Gastrocnemius medialis (tissue), 4 donors: ENCODE measurements around the gene PELI1. TPM values are rescaled to one million over a fixed set of nuclear protein-coding genes. Genes with fewer than 3 reads are reported as not detected.

Experiments used
- ATAC-seq, 2 donors: fragments of 150-250 bp; one replicate each; pipeline ENCODE4 v1.9.1; 2016
- DNase-seq, 2 donors: peaks; one replicate each; pipeline ENCODE4 v3.0.0-alpha.2; 2019
- H3K27ac ChIP-seq, 4 donors: fragments of 200-600 bp; sonication (generic); 1 replicate in 1 of 4; 2 replicates in 3 of 4; pipeline ENCODE4 v1.5.1; 2016 to 2018; ENCODE audit warnings: mild to moderate bottlenecking in 2 of 4, moderate library complexity in 1 of 4
- H3K27me3 ChIP-seq, 3 donors: fragments of 200-600 bp; sonication (generic) in 2 of 3; 1 replicate in 1 of 3; 2 replicates in 2 of 3; pipeline versions ENCODE4 v1.5.1 to v1.6.0; 2016 to 2019; ENCODE audit warnings: mild to moderate bottlenecking in 1 of 3, moderate library complexity in 1 of 3
- H3K36me3 ChIP-seq, 2 donors: fragments of 200-600 bp; sonication (generic) in 1 of 2; one replicate each; pipeline ENCODE4 v1.5.1; 2017 to 2018
- H3K4me1 ChIP-seq, 2 donors: fragments of 200-600 bp; sonication (generic) in 1 of 2; one replicate each; pipeline ENCODE4 v1.5.1; 2016 to 2017; ENCODE audit warnings: mild to moderate bottlenecking in 2 of 2
- H3K4me3 ChIP-seq, 4 donors: fragments of 200-600 bp; sonication (generic) in 3 of 4; 1 replicate in 1 of 4; 2 replicates in 3 of 4; pipeline ENCODE4 v1.5.1; 2016 to 2019; ENCODE audit warnings: mild to moderate bottlenecking in 2 of 4
- H3K9me3 ChIP-seq, 3 donors: fragments of 200-600 bp; sonication (generic) in 2 of 3; 1 replicate in 1 of 3; 2 replicates in 2 of 3; pipeline ENCODE4 v1.5.1; 2016 to 2019
- POLR2A ChIP-seq, 2 donors: fragments of 450-650 bp; IDR thresholded peaks; one replicate each; pipeline ENCODE4 v1.6.1; 2017; ENCODE audit warnings: antibody characterized with exemption in 2 of 2, mild to moderate bottlenecking in 2 of 2, moderate library complexity in 2 of 2
- in situ Hi-C, 4 donors: fragments of 200-750 bp; cut with MboI; loops; one replicate each; pipeline versions ENCODE4 v1.15.0 to v1.8.0; 2017; ENCODE audit warnings: low sequenced_read_pairs in 4 of 4
- intact Hi-C: fragments of 100-400 bp; cut with DNase I; formaldehyde crosslinking; loops from one replicate; pipeline ENCODE4 v1.15.1; 2023; ENCODE audit warnings: low total_unique reads
- total RNA-seq, 4 donors: library from RNA; depleted of rRNA; stranded (reverse); fragments of >200 nt; gene quantifications; one replicate each; pipeline versions ENCODE4 v1.1.0 to v1.2.3, GENCODE V29; 2016
- TF ChIP-seq, protein P1 (sequence below), 5 experiments: fragments of 450-650 bp in 3 of 5; fragments of 200-600 bp in 2 of 5; sonication (generic) in 2 of 5; IDR thresholded peaks in 4 of 5; conservative IDR thresholded peaks in 1 of 5; 1 replicate in 4 of 5; 2 replicates in 1 of 5; pipeline ENCODE4 v1.5.1; 2016 to 2019; ENCODE audit warnings: antibody characterized with exemption in 5 of 5, mild to moderate bottlenecking in 3 of 5, moderate library complexity in 3 of 5

Gene PELI1
- total RNA-seq, 4 donors from 2014 or later: 3.7 to 7.5 (median 5.9) TPM

GRCh38 chr2:64112016-64112415 is 32.2 kb downstream of the PELI1 start:
- no peak for ATAC-seq
- Histone ChIP-seq H3K9me3 (no peaks in the 10 kb centered on the region), H3K4me3 (no peak overlapping the region), H3K27me3 (no peaks in the 10 kb centered on the region), H3K27ac (no peak overlapping the region), H3K36me3 (peaks cover 0 to 5% of the 10 kb centered on the region in 2 donors), H3K4me1 (peaks cover 3 to 45% of the 10 kb centered on the region in 2 donors)
- intact Hi-C loops: no loop called here
- in situ Hi-C loops: no loop called here
- no peak for TF ChIP-seq POLR2A (IDR thresholded peaks at IDR 0.05)
- TF ChIP-seq, protein P1, sequence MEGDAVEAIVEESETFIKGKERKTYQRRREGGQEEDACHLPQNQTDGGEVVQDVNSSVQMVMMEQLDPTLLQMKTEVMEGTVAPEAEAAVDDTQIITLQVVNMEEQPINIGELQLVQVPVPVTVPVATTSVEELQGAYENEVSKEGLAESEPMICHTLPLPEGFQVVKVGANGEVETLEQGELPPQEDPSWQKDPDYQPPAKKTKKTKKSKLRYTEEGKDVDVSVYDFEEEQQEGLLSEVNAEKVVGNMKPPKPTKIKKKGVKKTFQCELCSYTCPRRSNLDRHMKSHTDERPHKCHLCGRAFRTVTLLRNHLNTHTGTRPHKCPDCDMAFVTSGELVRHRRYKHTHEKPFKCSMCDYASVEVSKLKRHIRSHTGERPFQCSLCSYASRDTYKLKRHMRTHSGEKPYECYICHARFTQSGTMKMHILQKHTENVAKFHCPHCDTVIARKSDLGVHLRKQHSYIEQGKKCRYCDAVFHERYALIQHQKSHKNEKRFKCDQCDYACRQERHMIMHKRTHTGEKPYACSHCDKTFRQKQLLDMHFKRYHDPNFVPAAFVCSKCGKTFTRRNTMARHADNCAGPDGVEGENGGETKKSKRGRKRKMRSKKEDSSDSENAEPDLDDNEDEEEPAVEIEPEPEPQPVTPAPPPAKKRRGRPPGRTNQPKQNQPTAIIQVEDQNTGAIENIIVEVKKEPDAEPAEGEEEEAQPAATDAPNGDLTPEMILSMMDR (IDR thresholded peaks at IDR 0.05 in 4 of 5, conservative IDR thresholded peaks at IDR 0.05 in 1 of 5): no peak
- no peak for DNase-seq

GRCh38 chr2:64111426-64111825 is 32.8 kb downstream of the PELI1 start:
- TF ChIP-seq, protein P1 (IDR thresholded peaks at IDR 0.05 in 4 of 5, conservative IDR thresholded peaks at IDR 0.05 in 1 of 5): no peak
- TF ChIP-seq POLR2A (IDR thresholded peaks at IDR 0.05): no peak
- Histone ChIP-seq H3K4me1 (peaks cover 3 to 39% of the 10 kb centered on the region in 2 donors), H3K27me3 (no peaks in the 10 kb centered on the region), H3K9me3 (no peaks in the 10 kb centered on the region), H3K4me3 (no peak overlapping the region), H3K27ac (no peak overlapping the region), H3K36me3 (peaks cover 0 to 9% of the 10 kb centered on the region in 2 donors)
- in situ Hi-C loops: no loop called here
- DNase-seq (no peak), ATAC-seq (no peak)
- intact Hi-C loops: no loop called here

GRCh38 chr2:64108666-64109241 is 35.5 kb downstream of the PELI1 start:
- no peak for ATAC-seq
- DNase-seq: no peak
- Histone ChIP-seq H3K27ac (no peak overlapping the region), H3K36me3 (peaks cover 0 to 9% of the 10 kb centered on the region in 2 donors), H3K27me3 (no peaks in the 10 kb centered on the region), H3K9me3 (no peaks in the 10 kb centered on the region), H3K4me1 (peaks cover 0 to 22% of the 10 kb centered on the region in 2 donors), H3K4me3 (no peak overlapping the region)
- intact Hi-C loops: no loop called here
- no peak for TF ChIP-seq POLR2A (IDR thresholded peaks at IDR 0.05)
- TF ChIP-seq, protein P1 (IDR thresholded peaks at IDR 0.05 in 4 of 5, conservative IDR thresholded peaks at IDR 0.05 in 1 of 5): no peak
- in situ Hi-C loops: no loop called here

DNA sequence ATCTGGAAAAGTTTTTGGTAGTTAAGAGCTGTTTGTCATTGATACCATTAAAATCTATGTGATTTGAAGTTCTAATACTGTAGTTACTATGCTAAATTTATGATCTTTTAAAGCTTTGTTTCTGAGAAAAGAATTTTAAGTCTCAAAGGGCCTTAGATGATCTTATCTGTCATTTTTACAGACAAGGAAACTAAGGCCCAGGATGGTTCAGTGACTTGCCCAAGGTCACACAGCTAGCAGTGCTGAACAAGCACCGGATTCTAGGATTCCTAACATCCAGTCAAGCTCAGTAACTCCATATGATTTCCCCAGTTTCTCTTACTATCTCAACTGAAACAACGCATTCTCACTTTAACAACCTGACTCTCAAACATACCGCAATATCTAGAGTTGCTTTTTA is 37.7 kb downstream of the PELI1 start:
- H3K4me1 ChIP-seq: peaks cover 0 to 12% of the 10 kb centered on the region in 2 donors
- no peak for ATAC-seq
- H3K27me3 ChIP-seq: no peaks in the 10 kb centered on the region
- H3K4me3 ChIP-seq: no peak overlapping the region
- peaks cover 0 to 9% of the 10 kb centered on the region in 2 donors for H3K36me3 ChIP-seq
- DNase-seq: no peak
- in situ Hi-C loops: no loop called here
- TF ChIP-seq POLR2A (IDR thresholded peaks at IDR 0.05): no peak
- TF ChIP-seq, protein P1 (IDR thresholded peaks at IDR 0.05 in 4 of 5, conservative IDR thresholded peaks at IDR 0.05 in 1 of 5): no peak
- intact Hi-C loops: no loop called here
- H3K9me3 ChIP-seq: no peaks in the 10 kb centered on the region
- H3K27ac ChIP-seq: no peak overlapping the region
